ENCODE measurements around the gene KRTAP4-9. TPM values are rescaled to one million over a fixed set of nuclear protein-coding genes. Genes with fewer than 3 reads are reported as not detected.
A peak's percentile ranks its signal among the peaks of the same experiment; 100 is the strongest.
"Not testable (repeated sequence)": the region's sequence is repeated elsewhere in the genome, so short reads cannot be mapped to it uniquely, and the experiment has no call there.

Gene KRTAP4-9
- polyA plus RNA-seq, 1 donor: not detected

- DNase-seq: no peak
Measured at GRCh38 chr17:41131979-41132378, 26.8 kb downstream of the KRTAP4-9 start.

- DNase-seq: no peak
Measured at GRCh38 chr17:41133880-41134735, 28.9 kb downstream of the KRTAP4-9 start.

GRCh38 chr17:41139865-41140264 lies 34.7 kb downstream of the KRTAP4-9 start:
- DNase-seq: not testable (repeated sequence)

GRCh38 chr17:41140360-41141131 lies 35.4 kb downstream of the KRTAP4-9 start, which contains the start of gene KRTAP4-6:
Gene KRTAP4-6, minus strand, starts transcription at chr17:41140544. Its CDS starts 57 bp downstream, at chr17:41140487.
- DNase-seq: no peak

GRCh38 chr17:41141361-41141760 lies 36.2 kb downstream of the KRTAP4-9 start:
- no peak for DNase-seq

GRCh38 chr17:41144846-41145245 lies 39.7 kb downstream of the KRTAP4-9 start:
- no peak for DNase-seq

GRCh38 chr17:41145261-41145660 lies 40.1 kb downstream of the KRTAP4-9 start:
- DNase-seq: no peak

GRCh38 chr17:41147531-41148204 lies 42.5 kb downstream of the KRTAP4-9 start:
- DNase-seq: no peak

GRCh38 chr17:41148971-41149651 lies 43.9 kb downstream of the KRTAP4-9 start:
- not testable (repeated sequence) for DNase-seq

GRCh38 chr17:41149652-41149985 lies 44.4 kb downstream of the KRTAP4-9 start, which contains the start of gene KRTAP4-5:
Gene KRTAP4-5, minus strand, starts transcription at chr17:41149825. Its CDS starts 58 bp downstream, at chr17:41149767.
- DNase-seq: no peak

GRCh38 chr17:41150026-41150425 lies 44.8 kb downstream of the KRTAP4-9 start:
- DNase-seq: no peak

GRCh38 chr17:41151525-41151924 lies 46.3 kb downstream of the KRTAP4-9 start:
- DNase-seq: no peak

- DNase-seq: peak; percentile 6
Measured at GRCh38 chr17:41153856-41154255, 48.7 kb downstream of the KRTAP4-9 start.

Other genes starting within 250 kb of the KRTAP4-9 start
- 0.31 TPM for gene KRT12, start 238.2 kb upstream of the KRTAP4-9 start, polyA plus RNA-seq (ENCODE audit: insufficient read length)
- gene KRT20, start 220.1 kb upstream of the KRTAP4-9 start, polyA plus RNA-seq (ENCODE audit: insufficient read length): not detected
- gene KRT23, start 167.7 kb upstream of the KRTAP4-9 start, polyA plus RNA-seq (ENCODE audit: insufficient read length): 0.23 TPM
- 2.9 TPM for gene KRT39, start 138.4 kb upstream of the KRTAP4-9 start, polyA plus RNA-seq (ENCODE audit: insufficient read length)
- 3.9 TPM for gene KRT40, start 121.1 kb upstream of the KRTAP4-9 start, polyA plus RNA-seq (ENCODE audit: insufficient read length)
- gene KRTAP3-3, start 111.2 kb upstream of the KRTAP4-9 start, polyA plus RNA-seq (ENCODE audit: insufficient read length): not detected
- 0.28 TPM for gene KRTAP3-2, start 105.5 kb upstream of the KRTAP4-9 start, polyA plus RNA-seq (ENCODE audit: insufficient read length)
- not detected for gene KRTAP3-1, start 96.3 kb upstream of the KRTAP4-9 start, polyA plus RNA-seq (ENCODE audit: insufficient read length)
- gene KRTAP1-5, start 78.2 kb upstream of the KRTAP4-9 start, polyA plus RNA-seq (ENCODE audit: insufficient read length): not detected
- gene KRTAP1-4, start 75.2 kb upstream of the KRTAP4-9 start, polyA plus RNA-seq (ENCODE audit: insufficient read length): not detected
- gene KRTAP1-3, start 70.5 kb upstream of the KRTAP4-9 start, polyA plus RNA-seq (ENCODE audit: insufficient read length): not detected
- not detected for gene KRTAP1-1, start 63.9 kb upstream of the KRTAP4-9 start, polyA plus RNA-seq (ENCODE audit: insufficient read length)
- gene KRTAP2-1, start 58.1 kb upstream of the KRTAP4-9 start, polyA plus RNA-seq (ENCODE audit: insufficient read length): not detected
- not detected for gene KRTAP2-2, start 50.2 kb upstream of the KRTAP4-9 start, polyA plus RNA-seq (ENCODE audit: insufficient read length)
- not detected for gene KRTAP2-3, start 45.3 kb upstream of the KRTAP4-9 start, polyA plus RNA-seq (ENCODE audit: insufficient read length)
- gene KRTAP2-4, start 39.5 kb upstream of the KRTAP4-9 start, polyA plus RNA-seq (ENCODE audit: insufficient read length): not detected
- not detected for gene KRTAP4-7, start 21.2 kb upstream of the KRTAP4-9 start, polyA plus RNA-seq (ENCODE audit: insufficient read length)
- gene KRTAP4-8, start 7.2 kb upstream of the KRTAP4-9 start, polyA plus RNA-seq (ENCODE audit: insufficient read length): not detected
- gene KRTAP4-16, start 3.2 kb upstream of the KRTAP4-9 start, polyA plus RNA-seq (ENCODE audit: insufficient read length): not detected
- not detected for gene KRTAP4-11, start 13.0 kb downstream of the KRTAP4-9 start, polyA plus RNA-seq (ENCODE audit: insufficient read length)
- gene KRTAP4-12, start 18.8 kb downstream of the KRTAP4-9 start, polyA plus RNA-seq (ENCODE audit: insufficient read length): not detected
- gene KRTAP4-6, start 35.2 kb downstream of the KRTAP4-9 start, polyA plus RNA-seq (ENCODE audit: insufficient read length): not detected
- gene KRTAP4-5, start 44.4 kb downstream of the KRTAP4-9 start, polyA plus RNA-seq (ENCODE audit: insufficient read length): not detected
- not detected for gene KRTAP4-4, start 55.4 kb downstream of the KRTAP4-9 start, polyA plus RNA-seq (ENCODE audit: insufficient read length)
- gene KRTAP4-3, start 62.8 kb downstream of the KRTAP4-9 start, polyA plus RNA-seq (ENCODE audit: insufficient read length): not detected
- gene KRTAP4-2, start 72.8 kb downstream of the KRTAP4-9 start, polyA plus RNA-seq (ENCODE audit: insufficient read length): not detected
- not detected for gene KRTAP4-1, start 79.5 kb downstream of the KRTAP4-9 start, polyA plus RNA-seq (ENCODE audit: insufficient read length)
- not detected for gene KRTAP9-1, start 84.5 kb downstream of the KRTAP4-9 start, polyA plus RNA-seq (ENCODE audit: insufficient read length)
- not detected for gene KRTAP9-2, start 121.3 kb downstream of the KRTAP4-9 start, polyA plus RNA-seq (ENCODE audit: insufficient read length)
- not detected for gene KRTAP9-3, start 127.1 kb downstream of the KRTAP4-9 start, polyA plus RNA-seq (ENCODE audit: insufficient read length)
- gene KRTAP9-8, start 132.6 kb downstream of the KRTAP4-9 start, polyA plus RNA-seq (ENCODE audit: insufficient read length): not detected
- not detected for gene KRTAP9-4, start 144.3 kb downstream of the KRTAP4-9 start, polyA plus RNA-seq (ENCODE audit: insufficient read length)
- gene KRTAP9-9, start 150.0 kb downstream of the KRTAP4-9 start, polyA plus RNA-seq (ENCODE audit: insufficient read length): not detected
- gene KRTAP9-6, start 160.0 kb downstream of the KRTAP4-9 start, polyA plus RNA-seq (ENCODE audit: insufficient read length): 0.30 TPM
- not detected for gene KRTAP9-7, start 170.3 kb downstream of the KRTAP4-9 start, polyA plus RNA-seq (ENCODE audit: insufficient read length)
- not detected for gene KRTAP29-1, start 197.5 kb downstream of the KRTAP4-9 start, polyA plus RNA-seq (ENCODE audit: insufficient read length)
- gene KRTAP16-1, start 203.9 kb downstream of the KRTAP4-9 start, polyA plus RNA-seq (ENCODE audit: insufficient read length): not detected
- not detected for gene KRTAP17-1, start 210.3 kb downstream of the KRTAP4-9 start, polyA plus RNA-seq (ENCODE audit: insufficient read length)
- not detected for gene KRT33A, start 245.4 kb downstream of the KRTAP4-9 start, polyA plus RNA-seq (ENCODE audit: insufficient read length)